ENCODE data around the gene NKX1-1. TPM values are rescaled to one million over a fixed set of nuclear protein-coding genes. Genes with fewer than 3 reads are reported as not detected.

NKX1-1 gene
- total RNA-seq, 1 donor from 2014 or later, result not detected

GRCh38 chr4:1411436-1412375 lies 5.5 kb upstream of the NKX1-1 start:
- TF ChIP-seq, protein P1, sequence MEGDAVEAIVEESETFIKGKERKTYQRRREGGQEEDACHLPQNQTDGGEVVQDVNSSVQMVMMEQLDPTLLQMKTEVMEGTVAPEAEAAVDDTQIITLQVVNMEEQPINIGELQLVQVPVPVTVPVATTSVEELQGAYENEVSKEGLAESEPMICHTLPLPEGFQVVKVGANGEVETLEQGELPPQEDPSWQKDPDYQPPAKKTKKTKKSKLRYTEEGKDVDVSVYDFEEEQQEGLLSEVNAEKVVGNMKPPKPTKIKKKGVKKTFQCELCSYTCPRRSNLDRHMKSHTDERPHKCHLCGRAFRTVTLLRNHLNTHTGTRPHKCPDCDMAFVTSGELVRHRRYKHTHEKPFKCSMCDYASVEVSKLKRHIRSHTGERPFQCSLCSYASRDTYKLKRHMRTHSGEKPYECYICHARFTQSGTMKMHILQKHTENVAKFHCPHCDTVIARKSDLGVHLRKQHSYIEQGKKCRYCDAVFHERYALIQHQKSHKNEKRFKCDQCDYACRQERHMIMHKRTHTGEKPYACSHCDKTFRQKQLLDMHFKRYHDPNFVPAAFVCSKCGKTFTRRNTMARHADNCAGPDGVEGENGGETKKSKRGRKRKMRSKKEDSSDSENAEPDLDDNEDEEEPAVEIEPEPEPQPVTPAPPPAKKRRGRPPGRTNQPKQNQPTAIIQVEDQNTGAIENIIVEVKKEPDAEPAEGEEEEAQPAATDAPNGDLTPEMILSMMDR (IDR thresholded peaks at IDR 0.05; ENCODE audit: unreplicated experiment), result no peak
- DNase-seq (ENCODE audit: low spot score in 2 of 2, unreplicated experiment in 2 of 2), result no peak
- Mint-ChIP-seq H3K9me3 (no peaks in the 10 kb centered on the region), H3K36me3 (peaks cover 2% of the 10 kb centered on the region), H3K27me3 (ENCODE audit: low read depth) (peaks cover 89% of the 10 kb centered on the region), H3K27ac (no peak overlapping the region), H3K4me3 (no peak overlapping the region), H3K4me1 (no peaks in the 10 kb centered on the region)

- Mint-ChIP-seq H3K4me3 (no peak overlapping the region), H3K36me3 (peaks cover 2% of the 10 kb centered on the region), H3K9me3 (no peaks in the 10 kb centered on the region), H3K27me3 (ENCODE audit: low read depth) (peaks cover 79% of the 10 kb centered on the region), H3K27ac (no peak overlapping the region), H3K4me1 (no peaks in the 10 kb centered on the region)
- TF ChIP-seq, protein P1 (IDR thresholded peaks at IDR 0.05; ENCODE audit: unreplicated experiment), result no peak
- peak; percentile 89 to 95 for DNase-seq (ENCODE audit: low spot score in 2 of 2, unreplicated experiment in 2 of 2)
Measured at GRCh38 chr4:1410491-1411325, 4.5 kb upstream of the NKX1-1 start.

DNA sequence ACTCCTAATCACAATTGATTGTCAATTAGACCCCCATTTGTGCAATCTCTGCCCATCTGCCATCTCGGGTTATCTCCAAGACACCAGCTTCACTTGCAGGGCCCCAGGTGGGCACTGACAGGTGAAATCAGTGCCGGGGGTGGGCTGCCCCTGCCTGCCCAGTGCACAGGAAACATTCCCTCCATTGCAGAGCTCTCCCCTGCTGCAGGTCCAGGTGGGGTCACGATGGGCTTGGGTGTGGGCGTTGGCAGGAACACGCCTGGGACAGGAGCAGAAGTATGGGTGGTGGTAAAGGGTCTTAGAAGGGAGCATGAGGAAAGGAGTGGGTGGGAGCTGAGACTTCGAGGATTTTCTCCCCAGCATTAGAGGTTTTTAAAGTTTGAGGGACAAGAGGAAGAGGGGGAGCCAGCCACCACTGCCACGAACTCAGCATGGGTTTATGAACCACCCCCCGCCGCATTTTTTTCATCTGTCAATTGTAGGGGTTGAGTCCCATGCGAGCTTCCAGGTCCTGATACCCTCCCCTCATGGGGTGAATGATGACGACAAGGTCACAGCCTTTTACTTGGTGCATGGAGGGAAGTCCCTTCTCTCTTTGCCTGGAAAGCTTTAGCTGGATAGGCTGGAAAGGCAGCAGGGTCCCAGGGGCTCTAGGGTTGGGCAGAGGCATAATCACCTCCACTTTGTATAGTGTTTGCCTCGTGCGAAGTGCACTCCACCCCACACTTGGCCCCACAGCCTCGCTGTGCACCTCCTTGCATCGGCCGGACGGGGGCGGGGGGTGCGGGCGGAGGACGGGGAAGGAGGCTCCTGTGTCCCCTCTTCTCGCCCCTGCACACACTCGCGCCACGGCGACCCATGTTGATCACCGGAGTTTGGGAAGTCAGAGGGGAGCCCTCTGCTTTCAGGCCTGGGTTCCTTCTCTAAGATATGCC lies 3.5 kb upstream of the NKX1-1 start:
- Mint-ChIP-seq H3K9me3 (no peaks in the 10 kb centered on the region), H3K36me3 (peaks cover 4% of the 10 kb centered on the region), H3K27me3 (ENCODE audit: low read depth) (peaks cover 77% of the 10 kb centered on the region), H3K4me3 (no peak overlapping the region), H3K4me1 (no peaks in the 10 kb centered on the region), H3K27ac (no peak overlapping the region)
- TF ChIP-seq, protein P1 (IDR thresholded peaks at IDR 0.05; ENCODE audit: unreplicated experiment), result no peak
- DNase-seq (ENCODE audit: low spot score in 2 of 2, unreplicated experiment in 2 of 2), result peak in 1 of 2 experiments; percentile 32

- peaks cover 4% of the 10 kb centered on the region for H3K36me3 Mint-ChIP-seq
- no peak overlapping the region for H3K27ac Mint-ChIP-seq
- peaks cover 82% of the 10 kb centered on the region for H3K27me3 Mint-ChIP-seq (ENCODE audit: low read depth)
Measured at GRCh38 chr4:1409079-1409478, 2.8 kb upstream of the NKX1-1 start.

More at GRCh38 chr4:1409079-1409478, 2.8 kb upstream of the NKX1-1 start:
- H3K4me1 Mint-ChIP-seq, result no peaks in the 10 kb centered on the region
- TF ChIP-seq, protein P1 (IDR thresholded peaks at IDR 0.05; ENCODE audit: unreplicated experiment), result no peak
- H3K4me3 Mint-ChIP-seq, result no peak overlapping the region
- no peak for DNase-seq (ENCODE audit: low spot score in 2 of 2, unreplicated experiment in 2 of 2)
- no peaks in the 10 kb centered on the region for H3K9me3 Mint-ChIP-seq

Measured in mesothelial cell of epicardium (in vitro differentiated cells).